HG02798 (cell line): Measurements from ENCODE around the gene GRIK3.
"Not testable (repeated sequence)": the region's sequence is repeated elsewhere in the genome, so short reads cannot be mapped to it uniquely, and the experiment has no call there.

Experiments used
- ATAC-seq: cut with Tn5 transposase; IDR thresholded peaks from one replicate; pipeline ENCODE4 v1.9.1; 2021; ENCODE audit warnings: mild to moderate bottlenecking; ENCODE audit not compliant: unreplicated experiment, poor library complexity

GRIK3 gene

GRCh38 chr1:37034121-37035013, at the start of gene GRIK3:
TSS of gene GRIK3 (minus strand) at chr1:37034515. CDS start at chr1:37034108, 407 bp downstream.
- ATAC-seq: no peak

- ATAC-seq: no peak
Measured at GRCh38 chr1:37084013-37084412, 49.7 kb upstream of the GRIK3 start.

- ATAC-seq: no peak
Measured at GRCh38 chr1:37083603-37084002, 49.3 kb upstream of the GRIK3 start.

GRCh38 chr1:37080296-37080986, 46.1 kb upstream of the GRIK3 start:
- not testable (repeated sequence) for ATAC-seq

DNA sequence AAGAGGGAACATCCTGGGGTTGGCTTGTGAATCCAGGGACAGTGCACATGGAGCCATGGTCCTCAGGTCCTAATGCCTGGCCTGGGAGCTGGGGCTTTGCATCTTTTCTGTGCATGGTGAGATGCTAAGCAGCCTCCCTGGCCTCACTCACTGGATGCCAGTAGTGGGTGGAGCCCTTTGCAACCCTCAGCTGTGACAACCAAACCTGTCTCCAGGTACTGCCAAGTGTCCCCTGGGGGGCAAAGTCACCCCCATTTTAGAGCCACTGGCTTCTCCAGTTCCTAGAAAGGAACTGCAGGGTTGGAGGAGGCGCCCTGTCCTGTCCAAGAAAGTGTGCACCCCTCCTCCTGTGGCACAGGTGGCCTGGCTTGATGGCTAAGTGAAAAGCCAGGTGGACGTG, 44.6 kb upstream of the GRIK3 start:
- ATAC-seq: no peak

DNA sequence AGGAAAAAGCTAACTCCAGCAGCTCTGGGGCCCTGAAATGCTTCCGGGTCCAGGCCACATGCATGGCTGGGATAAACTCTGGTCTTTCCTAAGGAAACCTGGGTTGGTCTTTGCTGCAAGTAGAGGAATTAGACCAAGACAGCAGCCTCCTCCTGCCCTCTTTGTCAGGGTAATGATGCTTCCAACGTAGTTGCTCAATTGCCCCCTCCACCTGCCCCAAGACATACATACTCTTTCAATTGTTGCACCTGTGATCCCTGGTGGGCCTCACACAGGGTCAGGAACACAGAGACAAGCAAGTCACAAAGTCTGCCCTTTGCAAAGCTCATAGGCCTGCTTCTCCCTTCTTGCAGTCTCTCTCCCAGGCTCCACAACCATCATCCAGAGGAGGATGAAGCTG, 41.9 kb upstream of the GRIK3 start:
- ATAC-seq: no peak

DNA sequence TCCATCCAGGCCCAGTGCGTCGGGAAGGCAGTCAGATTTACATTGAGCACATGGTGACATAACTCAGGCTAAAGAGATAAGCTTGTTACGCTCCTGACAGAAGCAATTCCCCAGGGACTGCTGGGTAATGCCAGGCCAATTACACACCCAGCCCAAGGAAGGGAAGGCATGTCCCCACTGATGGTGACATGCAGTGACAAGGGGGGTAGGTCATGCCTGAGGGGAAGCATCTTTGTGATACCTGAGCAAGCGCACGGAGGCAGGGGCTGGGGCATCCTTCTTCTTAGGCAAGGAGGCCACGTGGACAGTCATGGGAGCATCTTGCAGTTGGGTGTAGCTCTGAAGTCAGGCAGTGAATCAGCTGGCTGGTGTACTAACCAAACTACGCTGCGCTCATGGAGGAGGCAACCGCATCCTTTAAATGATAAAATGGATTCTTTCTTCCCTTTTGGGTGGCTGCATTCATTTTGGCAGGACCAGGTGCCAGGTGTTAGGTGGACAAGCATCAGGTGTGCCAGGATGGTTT, 39.6 kb upstream of the GRIK3 start:
- ATAC-seq: no peak

DNA sequence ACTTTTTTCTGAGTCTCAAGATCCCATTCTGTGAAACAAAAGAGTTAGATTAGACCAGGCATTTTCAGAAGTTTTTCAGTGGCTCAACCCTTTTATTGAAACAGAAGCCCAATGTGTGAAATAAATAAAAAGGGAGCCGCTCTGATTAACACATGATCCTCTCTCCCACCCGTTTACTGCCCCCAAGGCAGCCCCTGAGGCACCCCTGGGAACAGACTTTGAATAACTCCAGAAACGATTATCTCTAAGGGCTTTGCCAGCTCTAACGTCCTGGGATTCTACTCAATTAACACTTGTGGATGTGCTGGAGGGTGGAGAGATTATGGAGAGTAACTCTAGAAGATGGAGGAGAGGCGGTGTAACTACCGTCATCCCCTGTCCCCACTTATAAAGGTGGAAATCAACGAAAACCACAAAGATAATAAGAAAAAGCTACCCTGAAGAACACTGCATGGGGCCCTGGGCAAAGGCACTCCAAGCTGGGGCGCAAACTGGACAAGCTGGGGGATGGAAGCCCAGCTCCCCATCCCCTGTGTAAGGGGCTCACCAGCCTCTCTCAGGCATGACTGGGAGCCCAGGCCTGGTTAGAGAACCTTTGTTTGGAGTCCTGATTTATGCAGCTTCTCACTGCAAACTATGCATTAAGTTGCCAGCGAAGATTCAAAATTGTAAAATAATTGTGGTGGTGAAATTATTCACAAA, 39.0 kb upstream of the GRIK3 start:
- no peak for ATAC-seq

- ATAC-seq: no peak
Measured at GRCh38 chr1:37071829-37072228, 37.5 kb upstream of the GRIK3 start.

GRCh38 chr1:37070126-37070525, 35.8 kb upstream of the GRIK3 start:
- ATAC-seq: no peak

DNA sequence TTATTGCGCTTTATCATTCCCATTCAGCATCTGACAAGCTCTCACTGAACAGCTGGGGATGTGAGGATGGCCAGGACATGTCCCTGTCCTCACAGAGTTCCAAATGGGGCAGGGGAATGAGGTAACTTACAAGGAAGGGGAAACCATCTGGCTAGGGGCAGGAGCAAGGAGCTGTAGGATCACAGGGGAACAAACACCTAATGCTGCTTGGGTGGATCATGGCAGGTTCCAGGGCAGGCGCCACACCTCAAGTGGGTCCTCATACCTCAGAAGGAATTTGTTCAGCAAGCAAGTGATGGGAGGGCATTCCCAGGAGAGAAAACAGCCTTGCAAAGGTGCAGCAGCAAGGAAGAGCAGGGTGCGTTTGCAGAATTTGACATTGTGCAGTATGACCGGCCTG, 35.1 kb upstream of the GRIK3 start:
- no peak for ATAC-seq

DNA sequence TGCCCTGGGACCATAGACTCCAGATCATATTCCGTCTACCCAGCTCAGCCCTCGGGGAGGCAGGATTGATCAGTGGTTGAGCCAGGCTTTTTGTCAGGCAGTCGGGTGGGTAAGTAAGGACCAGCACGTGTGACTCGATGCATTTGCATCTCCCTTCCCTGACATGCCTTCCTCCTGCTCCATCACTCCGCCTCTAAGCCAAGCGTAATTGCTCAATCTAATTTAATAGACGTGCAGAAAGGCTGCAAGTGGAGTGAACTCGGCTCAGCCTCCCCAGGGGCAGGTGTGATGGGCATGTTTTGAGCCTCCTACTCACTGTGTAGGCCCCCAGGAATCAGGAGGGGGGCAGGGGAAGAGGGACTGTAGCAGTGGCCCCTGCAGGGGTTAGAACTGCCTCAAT, 34.6 kb upstream of the GRIK3 start:
- ATAC-seq: no peak

GRCh38 chr1:37068260-37068659, 33.9 kb upstream of the GRIK3 start:
- ATAC-seq: no peak

- ATAC-seq: no peak
Measured at GRCh38 chr1:37064039-37064438, 29.7 kb upstream of the GRIK3 start.

DNA sequence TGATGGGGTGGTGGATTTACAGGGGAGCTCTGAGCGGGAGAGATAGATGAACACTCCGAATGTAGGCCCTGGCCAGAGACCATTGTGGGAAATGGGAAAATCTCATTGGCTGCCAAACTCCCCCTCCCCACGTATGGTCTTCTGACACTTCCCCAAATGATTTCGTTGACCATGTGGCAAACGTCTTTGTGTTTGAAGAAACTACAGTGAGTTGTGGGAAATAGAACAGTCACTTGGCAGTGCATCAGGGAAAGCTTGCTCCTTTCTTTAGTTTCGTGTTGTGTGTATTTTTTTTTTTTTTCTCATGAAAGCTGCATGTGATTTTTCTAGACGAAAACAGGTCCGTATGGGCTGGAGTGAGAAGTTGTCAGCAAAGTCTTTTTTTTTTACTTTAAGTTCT, 25.0 kb upstream of the GRIK3 start:
- no peak for ATAC-seq

- no peak for ATAC-seq
Measured at GRCh38 chr1:37058424-37058988, 24.2 kb upstream of the GRIK3 start.

DNA sequence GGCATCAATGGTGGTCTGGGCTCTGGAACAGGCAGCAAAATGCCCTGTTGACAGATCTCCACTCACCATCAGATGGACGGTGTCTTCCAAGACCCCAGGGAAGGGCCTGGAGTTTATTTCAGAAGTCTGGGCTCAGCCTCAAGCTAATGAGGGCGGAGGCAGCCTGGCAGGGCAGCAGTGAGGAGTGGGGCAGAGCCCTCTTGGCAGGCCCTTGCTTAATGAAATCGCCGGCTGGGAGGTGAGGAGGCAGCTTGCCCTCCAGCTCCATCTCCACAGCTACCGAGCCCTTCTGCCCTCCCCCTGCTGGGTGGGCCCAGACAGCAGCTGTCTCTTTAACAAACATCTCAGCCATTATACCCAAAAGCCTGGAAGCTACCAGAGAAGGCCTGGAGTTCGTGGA, 22.0 kb upstream of the GRIK3 start:
- no peak for ATAC-seq

DNA sequence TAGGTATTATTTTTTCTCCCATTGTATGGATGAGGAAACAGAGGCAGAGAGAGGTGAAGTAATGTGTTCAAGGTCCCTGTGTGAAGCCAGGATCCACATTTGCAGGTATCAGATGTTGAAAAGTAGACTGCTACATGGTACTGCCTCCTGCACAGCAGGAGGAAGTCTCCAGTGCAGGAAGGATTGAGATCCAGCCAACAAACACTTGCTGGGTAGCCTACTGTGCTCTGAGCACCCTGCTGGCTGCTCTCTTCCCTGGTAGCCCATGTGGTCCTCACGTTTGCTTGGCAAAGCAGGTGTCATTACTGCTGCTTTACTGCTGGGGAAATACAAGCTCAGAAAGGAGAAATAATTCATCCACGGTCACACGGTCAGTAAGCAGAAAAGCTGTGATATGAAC, 21.3 kb upstream of the GRIK3 start:
- no peak for ATAC-seq

DNA sequence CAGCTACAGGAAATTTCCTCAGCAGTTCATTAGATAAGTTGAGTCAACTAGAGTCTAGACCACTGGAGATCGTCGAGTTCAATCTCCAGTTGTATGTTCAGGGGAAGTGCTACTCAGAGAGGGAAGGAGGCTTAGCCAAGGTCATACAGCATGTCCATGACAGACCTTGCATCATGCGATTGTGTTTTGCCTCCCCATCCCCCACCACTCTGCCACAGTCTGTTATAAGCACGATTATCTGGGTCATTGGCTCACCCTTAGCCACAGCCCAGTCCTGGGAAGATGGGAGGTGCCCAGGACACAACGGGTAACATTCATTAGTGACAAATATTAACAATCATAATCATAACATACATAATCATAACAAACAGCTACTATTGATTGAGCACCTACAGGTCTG, 18.9 kb upstream of the GRIK3 start:
- no peak for ATAC-seq

- ATAC-seq: no peak
Measured at GRCh38 chr1:37052120-37052519, 17.8 kb upstream of the GRIK3 start.

DNA sequence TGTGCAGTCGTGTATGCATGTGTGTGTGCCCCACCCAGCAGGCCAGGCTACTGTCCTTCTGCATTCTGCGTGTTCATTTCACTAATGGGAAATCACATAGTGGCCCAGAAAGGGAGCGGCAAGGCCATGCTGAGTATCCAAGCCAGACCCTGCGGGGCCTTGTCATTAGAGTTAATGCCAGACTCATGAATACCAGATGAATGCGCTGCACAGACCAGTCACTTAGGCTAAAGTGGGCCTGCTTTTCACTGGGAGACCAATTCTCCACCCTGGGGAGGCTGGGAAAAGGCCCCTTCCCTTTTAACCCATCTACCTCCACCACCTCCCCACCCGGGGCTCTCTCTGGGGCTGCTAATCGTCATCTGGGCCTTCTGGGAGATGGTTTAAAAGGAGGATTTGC, 17.0 kb upstream of the GRIK3 start:
- no peak for ATAC-seq
